Measurements from ENCODE around the gene RCCD1.
"Not testable (repeated sequence)": the region's sequence is repeated elsewhere in the genome, so short reads cannot be mapped to it uniquely, and the experiment has no call there.

RCCD1 gene

GRCh38 chr15:90918034-90918788 is 36.5 kb upstream of the RCCD1 start:
- no peak for DNase-seq (ENCODE audit: low spot score)

DNA sequence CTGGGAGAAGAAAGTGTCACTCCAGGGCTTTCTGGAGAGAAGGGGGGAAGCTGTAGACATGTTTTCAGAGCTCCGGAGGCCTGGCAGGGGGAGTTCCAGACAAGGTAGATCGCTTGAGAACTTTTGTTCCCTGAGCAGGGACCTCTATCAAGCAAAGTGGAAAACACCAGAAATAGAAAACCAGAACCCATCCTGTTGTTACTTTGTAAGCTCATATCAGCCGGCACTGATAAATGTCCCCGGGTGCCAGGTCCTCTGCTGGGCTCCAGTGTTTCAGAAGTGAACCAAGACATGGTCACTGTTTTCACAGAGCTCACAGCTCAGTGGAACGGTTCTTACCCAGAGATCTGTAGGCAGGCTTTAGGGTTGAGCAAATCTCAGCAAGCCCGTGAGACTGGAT is 35.8 kb upstream of the RCCD1 start:
- DNase-seq (ENCODE audit: low spot score): no peak

GRCh38 chr15:90921887-90922286 is 32.8 kb upstream of the RCCD1 start:
- DNase-seq (ENCODE audit: low spot score): no peak

GRCh38 chr15:90922712-90923322 is 31.9 kb upstream of the RCCD1 start:
- DNase-seq (ENCODE audit: low spot score): not testable (repeated sequence)

GRCh38 chr15:90924375-90924774 is 30.3 kb upstream of the RCCD1 start:
- DNase-seq (ENCODE audit: low spot score): no peak

DNA sequence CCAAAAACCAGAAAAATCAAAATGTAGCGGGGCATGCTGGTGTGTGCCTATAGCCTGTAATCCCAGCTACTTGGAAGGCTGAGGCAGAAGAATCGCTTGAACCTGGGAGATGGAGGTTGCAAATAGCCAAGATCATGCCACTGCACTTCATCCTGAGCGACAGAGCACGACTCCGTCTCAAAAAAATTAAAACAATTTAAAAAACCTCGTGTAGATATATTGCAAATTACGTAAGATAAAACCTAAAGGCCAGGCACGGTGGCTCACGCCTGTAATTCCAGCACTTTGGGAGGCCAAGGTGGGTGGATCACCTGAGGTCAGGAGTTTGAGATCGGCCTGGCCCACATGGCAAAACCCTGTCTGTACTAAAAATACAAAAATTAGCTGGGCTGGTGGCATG is 27.9 kb upstream of the RCCD1 start:
- DNase-seq (ENCODE audit: low spot score): not testable (repeated sequence)

DNA sequence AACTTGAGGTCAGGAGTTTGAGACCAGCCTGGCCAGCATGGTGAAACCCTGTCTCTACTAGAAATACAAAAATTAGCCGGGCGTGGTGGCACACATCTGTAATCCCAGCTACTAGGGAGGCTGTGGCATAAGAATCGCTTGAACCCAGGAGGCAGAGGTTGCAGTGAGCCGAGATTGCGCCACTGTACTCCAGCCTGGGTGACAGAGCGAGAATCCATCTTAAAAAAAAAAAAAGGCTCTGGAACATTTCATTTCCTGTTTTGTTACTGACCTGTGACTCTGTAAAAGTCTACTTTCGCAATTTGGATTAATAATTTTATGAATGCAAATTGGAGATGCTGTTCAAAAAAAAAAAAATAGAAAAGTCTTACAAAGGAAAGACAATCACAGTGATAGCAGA is 26.6 kb upstream of the RCCD1 start:
- not testable (repeated sequence) for DNase-seq (ENCODE audit: low spot score)

GRCh38 chr15:90929246-90930019 is 25.3 kb upstream of the RCCD1 start:
- DNase-seq (ENCODE audit: low spot score): no peak

GRCh38 chr15:90930861-90931574 is 23.7 kb upstream of the RCCD1 start:
- no peak for DNase-seq (ENCODE audit: low spot score)

DNA sequence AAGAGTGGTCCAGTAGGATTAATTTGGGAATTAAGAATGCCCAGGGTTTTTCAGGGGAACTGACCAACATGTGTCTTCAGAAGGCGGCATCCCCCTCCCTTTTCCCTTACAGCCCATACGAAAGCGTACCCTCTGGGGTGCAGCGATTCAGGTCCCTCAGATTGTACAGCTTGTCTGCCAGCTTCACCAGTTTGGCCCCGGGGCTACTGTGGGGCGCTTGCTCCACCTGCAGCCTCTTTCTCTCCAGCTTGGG is 23.2 kb upstream of the RCCD1 start:
- DNase-seq (ENCODE audit: low spot score): no peak

GRCh38 chr15:90931828-90932659 is 22.6 kb upstream of the RCCD1 start, which contains the start of gene HDDC3:
Gene HDDC3, minus strand, starts transcription at chr15:90932549. Its CDS starts 9 bp downstream, at chr15:90932540.
- DNase-seq (ENCODE audit: low spot score): peak; percentile 93

DNA sequence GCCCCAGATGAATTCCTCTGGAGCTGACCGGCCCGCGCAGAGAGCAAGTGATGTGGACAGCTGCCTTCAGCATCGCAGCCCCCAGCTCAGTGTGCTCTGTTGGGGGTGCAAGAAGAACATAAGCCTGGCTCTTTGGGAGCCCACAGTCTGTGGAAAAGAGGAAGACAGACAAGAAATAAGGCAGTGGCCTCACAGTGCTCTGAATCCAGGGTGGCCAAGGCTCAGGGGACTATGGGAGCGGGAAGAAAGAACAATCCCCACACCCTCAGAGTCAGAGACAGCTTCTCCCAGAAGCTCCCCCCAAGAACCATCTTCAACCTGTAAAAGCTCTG is 22.1 kb upstream of the RCCD1 start:
- no peak for DNase-seq (ENCODE audit: low spot score)

- DNase-seq (ENCODE audit: low spot score): no peak
These were observed 21.4 kb upstream of the RCCD1 start for GRCh38 chr15:90933301-90933700.

GRCh38 chr15:90934256-90934948 is 20.3 kb upstream of the RCCD1 start:
- peak; percentile 87 for DNase-seq (ENCODE audit: low spot score)

GRCh38 chr15:90934949-90935751 is 19.5 kb upstream of the RCCD1 start, which contains the start of gene UNC45A:
Gene UNC45A, plus strand, starts transcription at chr15:90935285. Its CDS starts 40 bp downstream, at chr15:90935325.
- peak; percentile 98 for DNase-seq (ENCODE audit: low spot score)

GRCh38 chr15:90936823-90937222 is 17.9 kb upstream of the RCCD1 start:
- no peak for DNase-seq (ENCODE audit: low spot score)

DNA sequence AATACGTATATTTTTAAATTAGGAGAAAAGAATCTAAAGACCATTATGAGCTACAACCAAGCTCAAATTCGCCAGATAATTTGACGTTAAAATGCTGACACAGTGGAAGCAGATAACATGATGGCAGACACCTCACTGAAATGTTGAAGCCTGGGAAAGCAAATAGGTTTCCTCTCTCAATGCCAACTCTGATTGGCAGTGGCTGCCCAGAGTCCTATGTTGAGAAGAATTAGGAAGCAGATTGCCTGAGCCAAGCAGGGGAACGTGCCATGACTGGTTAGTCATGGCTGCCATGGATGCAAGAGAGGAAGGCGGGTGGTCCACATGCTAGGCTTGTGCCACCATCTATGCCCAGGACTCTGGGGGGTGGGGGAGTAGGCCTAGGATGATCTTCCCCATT is 16.4 kb upstream of the RCCD1 start:
- DNase-seq (ENCODE audit: low spot score): no peak

GRCh38 chr15:90939756-90940155 is 14.9 kb upstream of the RCCD1 start:
- DNase-seq (ENCODE audit: low spot score): no peak

DNA sequence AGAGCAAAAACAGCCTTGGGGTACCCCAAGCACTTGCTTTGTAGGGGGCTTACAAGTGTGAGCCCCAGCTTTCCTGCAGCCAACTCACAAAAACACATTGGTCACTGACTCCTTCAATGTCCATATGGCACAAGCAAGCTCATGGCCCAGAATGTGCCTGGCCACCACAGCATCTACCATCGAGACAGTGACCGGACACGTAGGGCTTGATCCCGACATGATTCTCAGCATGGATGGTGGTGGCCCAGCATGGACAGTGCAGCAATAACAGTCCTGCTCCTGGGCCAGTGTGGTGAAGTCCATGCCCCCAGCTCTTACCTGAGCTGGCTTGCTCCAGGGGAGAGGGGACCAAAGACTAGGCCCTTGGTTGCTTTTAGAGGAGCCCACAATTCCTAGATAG is 13.6 kb upstream of the RCCD1 start:
- no peak for DNase-seq (ENCODE audit: low spot score)

Measured in D341Med (cell line).